Endothelial cell of umbilical vein (primary cell): ENCODE results near the gene ZNF414. TPM values are rescaled to one million over a fixed set of nuclear protein-coding genes. Genes with fewer than 3 reads are reported as not detected.

Source experiments
- BruUV-seq: library from RNA; stranded (reverse); fragments of 400-500 nt; replicated peaks from 2 replicates; lab custom pipeline; 2021; lab: Mats Ljungman, UMichigan
- CTCF ChIA-PET: fragments of 300-600, 350-600 bp; sonication (Branson Sonifier 250); formaldehyde crosslinking; loops from one replicate; lab custom pipeline; 2021; ENCODE audit warnings: antibody characterized with exemption, inconsistent platforms; lab: Charles Lee
- POLR2A ChIA-PET: fragments of 300-600, 350-600 bp; sonication (Branson Sonifier 250); formaldehyde crosslinking; loops from one replicate; lab custom pipeline; 2021; ENCODE audit warnings: antibody characterized with exemption, inconsistent platforms; lab: Charles Lee
- DNase-seq: peaks from one replicate; pipeline ENCODE4 v3.0.0-alpha.2; 2011; ENCODE audit warnings: low read depth, low spot score
- FAIRE-seq: peaks from 2 replicates; lab custom pipeline; 2011; peaks lifted over from hg19 to GRCh38; lab: Jason Lieb, UNC
- H2AFZ ChIP-seq: 2 replicates; pipeline ENCODE4 v1.6.0; 2012; ENCODE audit warnings: low read depth, low read length, control low read depth, inconsistent platforms
- H3K27ac ChIP-seq: 2 replicates; pipeline ENCODE4 v1.5.1; 2011; ENCODE audit warnings: low read depth, mild to moderate bottlenecking, control low read depth, low read length, moderate library complexity; ENCODE audit not compliant: insufficient read depth
- H3K27me3 ChIP-seq, 2 experiments: 2 replicates each; pipeline versions ENCODE4 v1.6.0 to v1.6.1; 2011; ENCODE audit warnings: low read length in 2 of 2, mixed read lengths in 1 of 2; ENCODE audit not compliant: control insufficient read depth in 2 of 2, insufficient read depth in 2 of 2
- H3K36me3 ChIP-seq, 2 experiments: 2 replicates in 1 of 2; 3 replicates in 1 of 2; pipeline ENCODE4 v1.5.1; 2011; ENCODE audit warnings: low read length in 2 of 2, mild to moderate bottlenecking in 1 of 2, moderate library complexity in 1 of 2; ENCODE audit not compliant: control insufficient read depth in 2 of 2, insufficient read depth in 2 of 2; ENCODE audit errors: extremely low read depth in 1 of 2
- H3K4me1 ChIP-seq: 3 replicates; pipeline ENCODE4 v1.5.1; 2011; ENCODE audit warnings: mild to moderate bottlenecking, low read length; ENCODE audit not compliant: control insufficient read depth, insufficient read depth; ENCODE audit errors: extremely low read depth
- H3K4me2 ChIP-seq: 2 replicates; pipeline ENCODE4 v1.6.1; 2011; ENCODE audit warnings: low read length, control low read depth, mixed read lengths; ENCODE audit not compliant: insufficient read depth
- H3K4me3 ChIP-seq, 3 experiments: fragments of 200-600 bp in 1 of 3; sonication (generic), shearing (Covaris generic) in 1 of 3; replicated peaks in 1 of 3; 2 replicates each; pipeline ENCODE4 v1.5.1; 2011 to 2016; ENCODE audit warnings: control low read depth in 3 of 3, low read length in 3 of 3, mild to moderate bottlenecking in 2 of 3, inconsistent platforms in 1 of 3, low read depth in 1 of 3, moderate library complexity in 1 of 3; ENCODE audit not compliant: insufficient read depth in 1 of 3
- H3K79me2 ChIP-seq: 2 replicates; pipeline ENCODE4 v1.6.0; 2012; ENCODE audit warnings: low read length, inconsistent platforms; ENCODE audit not compliant: control insufficient read depth, insufficient read depth
- H3K9ac ChIP-seq: replicated peaks from 2 replicates; pipeline ENCODE3; 2011; ENCODE audit warnings: low read length, control low read depth; ENCODE audit not compliant: insufficient read depth; ENCODE audit errors: extremely low read depth
- H3K9me1 ChIP-seq: replicated peaks from 3 replicates; pipeline ENCODE4 v1.6.0; 2011; ENCODE audit warnings: mild to moderate bottlenecking, low read length; ENCODE audit not compliant: control insufficient read depth, insufficient read depth; ENCODE audit errors: extremely low read depth
- H3K9me3 ChIP-seq: replicated peaks from 2 replicates; pipeline ENCODE4 v1.5.1; 2012; ENCODE audit warnings: low read length, inconsistent platforms; ENCODE audit not compliant: control insufficient read depth, insufficient read depth
- H4K20me1 ChIP-seq: replicated peaks from 2 replicates; pipeline ENCODE3; 2011; ENCODE audit warnings: mild to moderate bottlenecking, low read length; ENCODE audit not compliant: control insufficient read depth, insufficient read depth; ENCODE audit errors: extremely low read depth
- FOS ChIP-seq: IDR thresholded peaks from 2 replicates; pipeline ENCODE4 v1.6.1; 2011; ENCODE audit warnings: mild to moderate bottlenecking, low read length, moderate library complexity, borderline replicate concordance; ENCODE audit not compliant: insufficient read depth
- GATA2 ChIP-seq: IDR thresholded peaks from 2 replicates; pipeline ENCODE4 v1.7.0; 2011; ENCODE audit warnings: low read depth, mild to moderate bottlenecking, moderate library complexity, mixed read lengths, low read length; ENCODE audit not compliant: insufficient read length, insufficient read depth
- JUN ChIP-seq: IDR thresholded peaks from 2 replicates; pipeline ENCODE4 v1.6.1; 2011; ENCODE audit warnings: borderline replicate concordance, low read depth; ENCODE audit not compliant: insufficient read length, insufficient read depth
- MAX ChIP-seq: IDR thresholded peaks from 2 replicates; pipeline ENCODE4 v1.6.1; 2011; ENCODE audit not compliant: insufficient read depth, insufficient read length
- MYC ChIP-seq: IDR thresholded peaks from one replicate; pipeline ENCODE4 v1.6.1; 2011; ENCODE audit warnings: mild to moderate bottlenecking, low read depth, low read length
- POLR2A ChIP-seq: IDR thresholded peaks from 2 replicates; pipeline ENCODE4 v1.6.1; 2012; ENCODE audit warnings: low read depth, mild to moderate bottlenecking, control low read depth, low read length
- POLR2AphosphoS5 ChIP-seq: IDR thresholded peaks from 2 replicates; pipeline ENCODE4 v1.6.1; 2012; ENCODE audit warnings: low read depth, mild to moderate bottlenecking, control low read depth, low read length, moderate library complexity; ENCODE audit not compliant: insufficient read depth
- dilution Hi-C: fragments of 300-500 bp; cut with MboI; formaldehyde crosslinking; loops from one replicate; pipeline ENCODE4 v1.15.0; 2019; ENCODE audit warnings: low sequenced_read_pairs; ENCODE audit not compliant: extremely low pct_ligation_motif_present
- intact Hi-C: fragments of 100-400 bp; cut with micrococcal nuclease; formaldehyde crosslinking; loops from one replicate; pipeline ENCODE4 v1.10.0; 2022
- polyA plus RNA-seq, 4 experiments: library from polyadenylated mRNA; depleted of rRNA in 3 of 4; stranded (reverse) in 3 of 4; unstranded in 1 of 4; fragments of >200 nt; gene quantifications; 2 replicates each; pipeline versions ENCODE4 v1.2.1 to v1.2.3, GENCODE V29; 2011 to 2012; ENCODE audit warnings: missing spikeins in 1 of 4
- total RNA-seq: library from RNA; stranded (reverse); gene quantifications from 2 replicates; pipeline ENCODE4 v1.2.3, GENCODE V29; 2021

The ZNF414 gene
- total and polyA plus RNA-seq, 2 donors (not counting 3 experiments of a cell fraction or from before 2014, with no cell fraction given): 11.6 to 20.6 TPM

DNA sequence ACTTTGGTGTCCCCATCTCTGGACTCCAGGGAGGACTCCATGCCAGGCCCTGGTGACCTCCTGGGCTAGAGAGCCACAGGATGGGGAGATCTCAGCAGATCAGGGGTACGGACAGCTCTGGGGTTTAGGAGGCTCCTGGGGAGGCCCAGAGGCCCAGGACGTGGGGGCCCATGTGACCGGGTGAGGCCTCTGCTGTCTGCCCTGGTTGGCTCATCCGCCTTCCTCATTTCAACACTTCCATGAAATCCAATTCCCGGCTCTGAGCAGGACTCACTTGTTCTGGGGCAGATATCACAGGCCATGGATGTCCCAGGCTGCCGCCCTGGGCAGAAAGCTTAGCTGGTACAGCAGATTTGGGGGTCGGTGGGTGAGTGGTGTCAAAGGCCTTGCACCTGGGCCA, 10.5 kb downstream of the ZNF414 start:
- no TSS peak for BruUV-seq
- H3K4me1 ChIP-seq: peaks cover 8% of the 10 kb centered on the region
- no peak overlapping the region for H3K4me2 ChIP-seq
- H4K20me1 ChIP-seq: no peaks in the 10 kb centered on the region
- H3K9me3 ChIP-seq: no peaks in the 10 kb centered on the region
- H3K4me3 ChIP-seq: no peak overlapping the region
- no peaks in the 10 kb centered on the region for H3K79me2 ChIP-seq
- no peak overlapping the region for H3K27ac ChIP-seq
- FAIRE-seq (no peak), DNase-seq (no peak)
- no peak overlapping the region for H3K9ac ChIP-seq
- H3K36me3 ChIP-seq: no peaks in the 10 kb centered on the region
- TF ChIP-seq FOS (no peak), POLR2A (no peak), JUN (no peak), MAX (no peak), POLR2AphosphoS5 (no peak), MYC (no peak), GATA2 (no peak)
- H3K9me1 ChIP-seq: no peaks in the 10 kb centered on the region
- ChIA-PET POLR2A (no interaction called here), CTCF (interaction anchor here (0.7 kb wide), 1 partner anchor 10 kb away, joined by 3 read pairs; no protein-coding TSS in a partner anchor)
- intact Hi-C loops: no loop called here
- H2AFZ ChIP-seq: no peak overlapping the region
- dilution Hi-C loops: no loop called here
- no peaks in the 10 kb centered on the region for H3K27me3 ChIP-seq

DNA sequence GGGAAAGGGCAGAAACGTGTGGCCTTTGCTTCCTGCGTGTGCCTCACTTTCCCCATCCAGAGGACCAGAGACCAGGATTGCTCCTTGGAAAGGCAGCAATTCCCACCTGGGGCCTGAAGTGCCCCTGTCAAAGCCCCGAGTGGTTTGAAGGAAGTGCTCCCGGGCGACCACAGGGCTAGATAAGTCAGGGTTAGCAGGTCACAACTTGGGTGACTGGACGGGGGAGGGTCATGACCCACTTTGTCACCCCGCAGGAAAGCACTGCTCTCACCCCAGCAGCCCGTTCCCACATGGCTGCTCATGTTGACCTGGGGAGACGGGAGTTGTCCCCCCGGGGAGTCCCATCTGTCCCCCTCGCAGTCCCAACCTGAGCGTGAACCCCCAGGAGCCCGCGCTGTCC, 12.0 kb downstream of the ZNF414 start:
- Histone ChIP-seq H3K9me1 (no peaks in the 10 kb centered on the region), H3K27me3 (no peaks in the 10 kb centered on the region), H3K79me2 (no peaks in the 10 kb centered on the region), H3K4me2 (no peak overlapping the region), H3K4me3 (no peak overlapping the region), H3K27ac (no peak overlapping the region), H3K9me3 (no peaks in the 10 kb centered on the region), H3K36me3 (no peaks in the 10 kb centered on the region), H4K20me1 (no peaks in the 10 kb centered on the region), H2AFZ (no peak overlapping the region), H3K9ac (no peak overlapping the region), H3K4me1 (peaks cover 8% of the 10 kb centered on the region)
- no peak for DNase-seq
- ChIA-PET CTCF (no interaction called here), POLR2A (no interaction called here)
- dilution Hi-C loops: no loop called here
- TF ChIP-seq MYC: no peak
- TF ChIP-seq POLR2AphosphoS5: no peak
- no peak for TF ChIP-seq GATA2
- no peak for TF ChIP-seq JUN
- no peak for TF ChIP-seq POLR2A
- intact Hi-C loops: no loop called here
- no TSS peak for BruUV-seq
- FAIRE-seq: no peak
